H7 (cell line): ENCODE measurements around the gene HS2ST1. TPM values are rescaled to one million over a fixed set of nuclear protein-coding genes. Genes with fewer than 3 reads are reported as not detected.
"Not testable (repeated sequence)": the region's sequence is repeated elsewhere in the genome, so short reads cannot be mapped to it uniquely, and the experiment has no call there.

ENCODE experiments used
- DNase-seq: peaks from one replicate; pipeline ENCODE4 v3.0.0; 2012
- H3K27me3 ChIP-seq: 2 replicates; pipeline ENCODE4 v1.6.0; 2011; ENCODE audit warnings: mild to moderate bottlenecking, low read length; ENCODE audit not compliant: control insufficient read depth, insufficient read depth
- H3K36me3 ChIP-seq: replicated peaks from 2 replicates; pipeline ENCODE4 v1.5.1; 2011; ENCODE audit warnings: low read length; ENCODE audit not compliant: control insufficient read depth, insufficient read depth
- H3K4me3 ChIP-seq: 2 replicates; pipeline ENCODE4 v1.5.1; 2011; ENCODE audit warnings: low read depth, mild to moderate bottlenecking, control low read depth, low read length, moderate library complexity; ENCODE audit not compliant: insufficient read depth
- total RNA-seq: library from RNA; depleted of rRNA; stranded (reverse); fragments of >200 nt; shearing (Covaris generic); gene quantifications from 2 replicates; pipeline ENCODE4 v1.2.3, GENCODE V29; 2014

Gene HS2ST1
- total RNA-seq, 1 experiment from 2014 or later = 25.8 TPM

DNA sequence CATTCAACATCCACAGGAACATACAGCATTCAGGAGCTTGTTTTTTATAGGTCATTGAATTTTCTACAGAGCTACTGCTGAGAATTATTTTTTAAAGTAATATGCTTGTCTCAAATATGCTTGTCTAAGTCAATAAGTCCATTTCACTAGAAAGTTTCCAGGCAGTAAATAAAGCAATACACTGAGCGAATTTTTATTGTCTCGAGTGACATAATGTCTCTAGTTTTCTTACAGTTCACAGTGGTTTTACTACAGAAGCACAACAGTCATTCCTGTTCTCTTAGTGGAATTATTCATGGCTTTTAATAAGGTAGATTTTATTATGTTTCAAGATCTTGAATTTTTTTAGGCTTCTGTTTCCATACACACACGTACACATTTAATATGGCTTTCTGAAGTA is 83.8 kb downstream of the HS2ST1 start:
- no peak for DNase-seq
- Histone ChIP-seq H3K27me3 (no peaks in the 10 kb centered on the region), H3K36me3 (no peaks in the 10 kb centered on the region), H3K4me3 (no peak overlapping the region)

DNA sequence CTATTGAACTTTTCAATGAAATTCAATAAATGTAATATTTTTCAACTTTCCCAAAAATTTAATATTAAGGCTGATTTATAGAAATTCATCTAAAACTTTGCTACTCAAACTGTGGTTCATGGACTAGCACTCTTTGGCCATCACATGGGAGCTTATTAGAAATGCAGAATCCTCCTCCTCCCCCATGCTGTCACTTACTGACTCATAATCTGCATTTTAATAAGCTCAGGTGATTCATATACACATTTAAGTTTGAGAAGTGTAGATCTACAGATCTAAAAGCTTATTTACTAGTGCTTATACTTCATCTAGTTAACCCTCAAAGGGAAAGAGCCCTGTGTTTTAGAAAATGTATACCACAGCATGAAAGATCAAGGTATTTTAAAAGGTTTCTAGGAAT is 84.3 kb downstream of the HS2ST1 start:
- H3K4me3 ChIP-seq = no peak overlapping the region
- no peak for DNase-seq
- H3K27me3 ChIP-seq = no peaks in the 10 kb centered on the region
- no peaks in the 10 kb centered on the region for H3K36me3 ChIP-seq

DNA sequence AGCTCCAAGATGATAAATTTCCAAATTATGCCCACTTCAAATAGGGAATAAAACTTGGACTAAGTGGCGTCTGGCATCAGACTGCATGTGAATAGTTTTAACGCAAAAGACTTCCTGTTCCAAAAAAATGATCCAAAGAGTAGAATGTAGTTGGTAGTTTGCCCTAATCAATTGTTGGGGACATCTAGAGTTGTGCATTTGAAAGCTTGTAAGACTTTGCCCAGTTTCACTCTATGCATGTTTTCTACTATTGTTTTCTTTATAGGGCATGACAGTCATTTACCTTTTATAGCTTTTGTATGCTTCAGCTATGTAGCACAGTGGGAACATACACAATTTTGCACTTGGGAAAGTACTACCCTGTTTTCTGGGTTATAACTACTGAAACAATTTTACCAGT is 86.0 kb downstream of the HS2ST1 start:
- Histone ChIP-seq H3K27me3 (no peaks in the 10 kb centered on the region), H3K36me3 (no peaks in the 10 kb centered on the region), H3K4me3 (no peak overlapping the region)
- DNase-seq = no peak

DNA sequence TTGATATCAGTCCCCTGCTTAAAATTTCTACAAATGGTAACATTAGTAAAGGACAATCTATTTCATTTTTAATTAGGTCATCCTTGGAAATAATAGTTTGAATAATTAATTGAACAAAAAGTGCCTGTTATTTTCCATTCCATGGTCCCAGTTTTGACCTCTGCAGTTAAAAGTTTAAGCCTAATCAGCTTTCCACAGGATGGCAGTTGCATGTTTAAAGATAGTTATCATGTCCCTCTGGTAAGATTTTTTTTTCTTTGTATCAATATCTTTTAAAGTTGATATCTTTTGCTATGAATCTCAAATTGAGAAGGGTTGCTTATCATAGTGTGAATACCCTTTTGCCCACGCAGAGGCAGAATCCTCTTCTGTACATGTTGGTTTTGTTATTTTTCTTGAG is 90.4 kb downstream of the HS2ST1 start:
- no peaks in the 10 kb centered on the region for H3K36me3 ChIP-seq
- no peaks in the 10 kb centered on the region for H3K27me3 ChIP-seq
- DNase-seq = no peak
- no peak overlapping the region for H3K4me3 ChIP-seq

DNA sequence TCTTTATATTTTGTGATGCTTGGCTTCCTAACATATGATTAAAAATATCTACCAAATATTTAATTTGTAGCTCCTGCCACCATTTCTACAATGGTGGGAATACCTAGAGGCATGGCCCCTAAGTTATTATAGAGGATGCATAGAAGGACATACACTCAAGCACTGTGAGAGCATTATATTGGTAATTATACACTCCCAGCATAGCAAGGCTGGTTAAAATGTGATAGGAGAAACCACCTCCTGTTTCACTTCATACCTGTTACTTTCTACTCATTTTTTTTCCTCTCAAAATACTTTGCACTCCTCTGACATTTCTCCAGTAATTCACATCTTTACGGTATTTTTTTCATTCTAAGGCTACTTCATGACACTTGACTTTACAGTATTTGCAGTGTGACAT is 92.9 kb downstream of the HS2ST1 start:
- Histone ChIP-seq H3K4me3 (no peak overlapping the region), H3K27me3 (no peaks in the 10 kb centered on the region), H3K36me3 (0 out of 2 replicates have a peak, but pooled peaks cover 1% of the 10 kb centered on the region)
- DNase-seq = no peak

DNA sequence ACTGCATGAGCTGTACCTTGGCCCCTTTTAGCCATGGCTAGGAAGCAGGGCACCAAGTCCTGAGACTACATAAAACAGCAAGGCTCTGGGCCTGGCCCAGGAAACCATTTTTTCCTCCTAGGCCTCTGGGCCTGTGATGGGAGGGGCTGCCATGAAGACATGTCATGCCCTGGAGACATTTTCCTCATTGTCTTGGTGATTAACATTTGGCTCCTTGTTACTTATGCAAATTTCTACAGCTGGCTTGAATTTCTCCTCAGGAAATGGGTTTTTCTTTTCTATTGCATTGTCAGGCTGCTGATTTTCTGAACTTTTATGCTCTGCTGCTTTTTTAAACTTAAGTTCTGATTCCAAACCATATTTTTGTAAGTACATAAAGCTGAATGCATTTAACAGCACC is 99.0 kb downstream of the HS2ST1 start:
- H3K4me3 ChIP-seq, H3K36me3 ChIP-seq, DNase-seq, H3K27me3 ChIP-seq: not testable (repeated sequence)

DNA sequence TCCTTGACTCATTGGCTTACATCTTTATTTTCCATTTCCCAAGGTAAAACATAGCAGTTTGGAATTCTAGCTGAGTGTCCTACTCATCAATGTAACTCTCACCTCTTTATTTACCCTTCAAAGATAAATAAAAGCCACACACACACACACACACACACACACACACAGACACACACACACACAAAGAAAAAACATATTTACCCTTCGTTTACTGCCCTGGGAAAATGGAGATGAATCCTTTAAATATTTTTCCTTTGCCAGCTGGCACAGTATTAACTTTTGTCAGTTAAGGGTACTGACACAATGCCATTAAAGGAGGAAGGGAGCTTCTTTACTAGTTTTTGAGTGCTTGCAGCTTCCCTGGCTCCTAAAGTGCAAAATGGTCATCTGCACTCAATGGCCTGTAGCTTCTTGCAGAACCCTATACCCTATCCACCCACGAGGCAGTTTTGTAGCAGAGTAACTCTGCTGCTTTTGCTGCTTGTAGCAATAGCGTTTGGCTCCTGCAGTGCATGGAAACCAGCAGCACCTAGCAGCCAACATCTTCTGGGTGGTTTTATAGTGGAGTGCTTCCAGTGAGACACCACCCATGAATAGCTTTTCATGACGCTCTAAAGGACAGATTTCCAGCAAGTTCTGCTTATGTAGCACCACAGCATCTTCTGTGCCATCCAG is 103.7 kb downstream of the HS2ST1 start:
- Histone ChIP-seq H3K27me3 (no peaks in the 10 kb centered on the region), H3K4me3 (no peak overlapping the region), H3K36me3 (no peaks in the 10 kb centered on the region)
- no peak for DNase-seq

DNA sequence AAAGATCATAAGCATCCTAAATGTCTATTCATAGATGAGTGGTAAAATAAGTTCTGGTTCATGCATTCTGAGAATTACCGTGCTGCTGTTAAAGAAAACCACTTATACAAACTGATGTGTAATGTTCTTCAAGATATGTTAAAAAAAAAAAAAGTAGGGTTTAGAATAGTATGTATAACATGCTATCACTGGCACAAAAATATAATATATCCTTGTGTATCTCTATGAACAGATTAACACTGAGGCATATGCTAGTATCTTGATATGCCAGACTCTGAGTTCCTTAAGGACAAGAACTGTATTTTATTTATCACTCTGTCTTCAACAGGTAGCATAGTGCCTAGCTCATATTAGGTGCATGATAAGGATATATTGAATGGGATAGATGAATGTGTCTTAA is 108.9 kb downstream of the HS2ST1 start:
- DNase-seq = no peak
- H3K36me3 ChIP-seq = no peaks in the 10 kb centered on the region
- no peaks in the 10 kb centered on the region for H3K27me3 ChIP-seq
- H3K4me3 ChIP-seq = no peak overlapping the region

DNA sequence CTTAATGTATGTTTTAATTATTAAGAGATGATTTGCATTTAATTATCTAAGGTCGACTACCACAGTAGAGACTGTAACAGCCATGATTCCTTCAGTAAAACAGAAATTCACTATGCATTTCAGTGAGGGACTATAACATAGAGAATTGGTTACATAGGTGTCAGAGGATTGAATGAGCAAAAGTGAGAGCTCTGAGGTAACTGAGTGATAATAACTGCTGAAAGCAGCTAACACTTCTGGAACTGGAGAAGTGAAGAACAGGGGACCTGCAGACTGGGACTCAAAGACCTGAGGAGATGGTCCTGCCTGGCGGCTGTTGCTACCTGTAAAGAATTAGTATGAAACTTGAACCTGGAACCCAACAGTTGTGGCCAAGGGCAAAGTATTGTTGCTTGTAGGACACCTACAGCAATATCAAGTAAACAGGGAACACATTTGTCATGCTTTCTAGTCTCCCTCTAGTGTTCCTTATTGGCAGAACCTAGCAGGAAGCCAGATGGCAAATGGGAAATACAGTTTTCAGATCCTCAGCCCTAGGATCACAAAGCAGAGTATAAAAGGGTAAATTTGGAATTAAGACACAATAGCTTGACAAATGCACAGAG is 110.6 kb downstream of the HS2ST1 start:
- Histone ChIP-seq H3K27me3 (no peaks in the 10 kb centered on the region), H3K36me3 (no peaks in the 10 kb centered on the region), H3K4me3 (no peak overlapping the region)
- peak; percentile 22 for DNase-seq

DNA sequence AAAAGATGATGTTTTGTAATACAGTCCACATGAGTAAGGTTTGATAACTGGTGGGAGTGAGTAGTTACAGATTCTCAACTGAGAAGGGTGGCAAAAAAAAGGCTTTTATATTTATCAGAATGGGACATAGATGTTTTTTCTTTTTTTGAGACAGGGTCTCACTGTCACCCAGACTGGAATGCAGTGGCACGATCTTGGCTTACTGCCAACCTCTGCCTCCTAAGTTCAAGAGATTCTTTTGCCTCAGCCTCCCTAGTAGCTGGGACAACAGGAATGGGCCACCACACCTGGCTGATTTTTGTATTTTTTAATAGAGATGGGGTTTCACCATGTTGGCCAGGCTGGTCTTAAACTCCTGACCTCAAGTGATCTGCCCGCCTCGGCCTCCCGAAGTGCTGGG is 113.1 kb downstream of the HS2ST1 start:
- H3K27me3 ChIP-seq, H3K36me3 ChIP-seq, DNase-seq, H3K4me3 ChIP-seq: not testable (repeated sequence)

DNA sequence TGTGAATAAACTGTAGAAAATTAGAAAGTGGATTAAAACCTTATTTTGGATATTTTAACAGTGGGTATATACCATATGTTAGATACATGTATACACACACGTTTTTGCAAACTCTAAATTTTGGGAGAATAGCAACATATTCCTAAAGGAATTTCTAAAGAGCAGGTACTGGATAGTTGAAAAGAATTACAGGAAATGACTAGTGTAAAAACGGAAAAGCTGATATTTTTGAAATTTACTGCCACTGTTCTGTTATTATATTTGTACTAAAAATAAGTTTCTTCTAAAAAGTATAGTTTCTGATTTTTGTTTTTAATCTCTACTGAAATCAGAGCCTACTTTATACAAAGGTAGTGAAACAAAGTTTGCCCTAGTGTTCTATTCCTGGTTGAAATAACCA is 114.1 kb downstream of the HS2ST1 start:
- DNase-seq = no peak
- H3K36me3 ChIP-seq = no peaks in the 10 kb centered on the region
- no peak overlapping the region for H3K4me3 ChIP-seq
- no peaks in the 10 kb centered on the region for H3K27me3 ChIP-seq

DNA sequence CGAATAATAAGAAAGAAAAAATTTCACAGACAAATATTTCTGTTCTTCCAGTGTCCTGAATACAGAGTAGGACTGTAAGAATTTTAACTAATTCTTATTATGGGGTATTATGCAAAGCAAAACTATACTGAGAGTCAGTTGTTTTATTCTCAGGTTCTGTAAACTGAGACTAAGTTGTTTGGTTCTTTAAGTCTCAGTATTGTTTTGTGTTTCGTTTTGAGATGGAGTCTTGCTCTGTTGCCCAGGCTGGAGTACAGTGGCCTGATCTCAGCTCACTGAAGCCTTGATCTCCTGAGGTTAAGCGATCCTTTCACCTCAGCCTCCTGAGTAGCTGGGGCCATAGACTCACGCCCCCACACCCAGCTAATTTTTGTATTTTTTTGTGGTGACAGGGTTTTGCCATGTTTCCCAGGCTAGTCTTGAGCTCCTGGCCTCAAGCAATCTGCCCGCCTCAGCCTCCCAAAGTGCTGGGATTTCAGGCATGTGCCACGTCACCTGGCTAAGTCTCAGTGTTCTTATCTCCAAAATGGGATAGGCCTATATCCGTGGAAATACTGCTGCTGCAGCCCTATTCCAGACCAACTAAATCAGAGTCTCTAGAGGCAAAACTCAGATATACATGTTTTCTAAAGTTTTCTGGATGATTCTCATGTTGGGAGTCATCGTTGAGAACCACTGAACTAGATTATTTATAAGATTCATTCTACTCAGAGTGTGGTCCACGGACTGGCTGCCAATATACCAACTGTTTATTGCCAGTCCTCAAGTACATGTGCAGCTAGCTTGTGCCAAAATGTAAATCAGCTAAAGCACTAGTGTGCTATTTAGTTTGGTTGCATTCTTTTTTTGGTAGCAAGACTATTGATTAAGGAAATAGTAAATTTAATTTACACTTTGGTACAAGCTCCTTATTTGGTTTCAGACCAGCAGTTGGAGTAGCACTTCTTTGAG is 116.6 kb downstream of the HS2ST1 start:
- no peak for DNase-seq
- H3K36me3 ChIP-seq = no peaks in the 10 kb centered on the region
- no peaks in the 10 kb centered on the region for H3K27me3 ChIP-seq
- H3K4me3 ChIP-seq = no peak overlapping the region

DNA sequence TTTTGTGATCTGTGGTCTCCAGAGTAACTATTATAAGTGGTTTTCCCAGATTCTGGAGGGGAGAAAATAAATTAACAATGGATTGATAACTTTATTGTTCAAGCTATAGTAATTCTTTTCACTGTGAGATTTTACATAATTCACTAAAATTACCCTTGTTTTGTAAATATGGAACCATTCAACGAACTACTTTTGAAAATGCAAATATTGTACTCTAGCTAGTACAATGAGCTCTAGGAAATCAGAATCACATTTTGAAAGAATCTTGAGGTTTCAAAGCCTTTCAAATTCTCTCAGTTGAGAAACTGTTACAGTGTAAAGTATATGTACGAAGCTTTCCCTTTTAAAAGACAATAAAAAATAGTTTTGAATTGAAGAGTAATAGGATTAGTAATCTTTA is 119.9 kb downstream of the HS2ST1 start:
- no peak for DNase-seq
- no peaks in the 10 kb centered on the region for H3K27me3 ChIP-seq
- H3K4me3 ChIP-seq = no peak overlapping the region
- H3K36me3 ChIP-seq = no peaks in the 10 kb centered on the region

DNA sequence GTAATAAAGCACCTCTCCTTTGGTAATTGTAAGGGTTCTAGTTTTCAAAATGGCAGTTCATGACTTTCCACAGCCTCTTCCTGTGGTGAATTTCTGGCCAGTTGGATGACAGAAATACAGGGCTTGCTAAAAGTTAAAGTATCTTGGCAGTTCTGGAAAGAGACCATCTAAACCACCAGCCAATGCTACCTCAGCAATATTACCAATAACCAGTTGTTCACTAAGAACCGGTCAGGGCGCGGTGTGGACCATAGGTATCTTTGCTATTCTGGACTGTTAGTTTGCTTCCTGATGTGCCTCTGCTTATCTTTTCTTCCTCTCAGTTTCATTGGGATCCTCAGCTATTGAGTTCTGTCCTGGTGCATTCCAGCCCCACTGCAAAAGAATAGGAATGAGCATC is 124.7 kb downstream of the HS2ST1 start:
- Histone ChIP-seq H3K36me3 (no peaks in the 10 kb centered on the region), H3K4me3 (no peak overlapping the region), H3K27me3 (no peaks in the 10 kb centered on the region)
- no peak for DNase-seq
